Frontal cortex (tissue), 4 donors: ENCODE measurements around the gene NSMF. TPM values are rescaled to one million over a fixed set of nuclear protein-coding genes. Genes with fewer than 3 reads are reported as not detected.

Experiments
- DNase-seq, 2 donors: peaks; one replicate each; pipeline ENCODE4 v3.0.0; 2012; ENCODE audit warnings: low spot score in 2 of 2
- FAIRE-seq: peaks from 2 replicates; lab custom pipeline; 2012; peaks lifted over from hg19 to GRCh38; lab: Jason Lieb, UNC
- total RNA-seq: library from RNA; depleted of rRNA; stranded (reverse); fragments of >200 nt; gene quantifications from one replicate; pipeline ENCODE4 v1.2.3, GENCODE V29; 2014
- donor health status: control.
- donor health status: control.
- donor health status: control.

Gene NSMF
- total RNA-seq, 1 donor from 2014 or later: 33.0 TPM

DNA sequence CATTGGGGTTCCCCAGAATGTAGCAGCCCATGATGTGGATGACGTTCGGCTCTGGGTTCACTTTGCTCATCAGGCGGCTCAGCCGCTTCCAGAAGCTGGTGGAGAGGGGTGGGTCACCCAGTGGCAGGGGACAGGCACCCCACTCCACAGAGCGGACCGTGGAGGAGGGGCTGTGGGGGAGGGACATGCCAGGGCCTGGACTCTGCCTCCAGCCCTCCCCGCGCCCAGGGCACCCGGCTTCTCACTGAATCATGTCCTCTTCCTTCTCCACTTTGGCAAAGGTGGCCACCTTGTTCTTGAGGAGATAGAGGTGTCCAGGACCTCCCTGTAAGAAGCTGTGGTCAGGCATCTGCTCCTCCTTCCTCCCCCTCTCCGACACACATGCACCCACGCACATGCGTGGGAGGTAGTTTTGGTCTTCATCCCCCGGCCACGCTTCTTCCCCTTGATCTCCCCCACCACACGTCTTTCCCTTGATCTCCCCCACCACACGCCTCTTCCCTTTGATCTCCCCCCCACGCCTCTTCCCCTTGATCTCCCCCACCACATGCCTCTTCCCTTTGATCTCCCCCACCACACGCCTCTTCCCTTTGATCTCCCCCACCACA, 9.1 kb downstream of the NSMF start:
- DNase-seq: no peak
- no peak for FAIRE-seq

DNA sequence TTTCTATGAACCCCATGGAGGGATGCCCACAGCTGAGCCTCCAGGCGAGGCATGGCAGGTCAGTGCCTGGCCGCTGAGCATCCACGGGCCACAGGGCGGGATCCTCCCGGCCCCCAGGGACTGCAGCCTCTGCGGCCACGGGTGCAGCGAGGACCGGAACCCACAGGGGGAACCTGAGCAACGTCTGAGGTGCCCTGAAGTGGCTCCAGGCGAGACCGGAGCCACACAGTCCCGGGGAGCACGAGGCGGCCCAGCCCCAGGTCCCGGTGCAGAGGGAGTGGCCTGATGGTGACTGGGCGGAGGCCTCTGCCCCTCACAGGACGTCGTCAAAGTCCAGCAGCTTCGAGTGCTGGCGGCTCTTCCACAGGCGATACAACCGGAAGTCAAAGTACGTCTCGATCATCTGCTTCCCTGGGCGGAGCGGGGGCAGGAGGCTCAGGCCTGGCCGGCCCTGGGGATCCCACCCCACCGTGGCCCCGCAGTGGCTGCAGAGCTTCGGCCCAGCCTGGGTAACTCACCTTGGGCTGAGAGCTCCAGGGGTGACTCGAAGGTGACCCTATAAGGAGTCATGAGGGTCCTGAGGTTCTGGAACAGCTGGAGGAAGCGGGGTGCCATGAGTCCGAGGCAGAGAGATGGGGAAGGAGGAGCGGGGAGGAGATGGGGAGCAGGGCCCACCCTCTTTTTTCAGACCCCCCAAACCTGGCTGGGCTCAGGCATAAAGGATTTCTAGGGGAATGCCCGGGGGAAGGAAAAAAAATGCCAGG, 9.9 kb downstream of the NSMF start:
- FAIRE-seq (no peak), DNase-seq (no peak)

DNA sequence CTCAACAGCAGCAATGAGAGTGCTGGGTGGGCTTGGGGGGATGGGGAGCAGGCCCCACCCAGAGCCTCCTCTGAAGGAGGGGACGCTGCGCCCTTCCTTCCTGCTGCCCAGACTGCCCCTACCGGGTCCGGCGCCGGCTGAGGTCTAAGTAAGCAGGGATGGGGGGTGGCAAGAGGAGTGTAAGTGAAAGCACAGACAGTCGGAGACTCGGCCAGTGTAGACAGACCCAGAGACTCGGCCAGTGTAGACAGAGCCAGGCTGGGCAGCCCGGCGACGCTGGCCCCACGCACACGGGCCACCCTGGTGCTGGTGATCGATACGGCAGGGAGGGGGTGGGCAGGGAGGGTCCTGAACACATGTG, 10.6 kb downstream of the NSMF start:
- FAIRE-seq (no peak), DNase-seq (no peak)

DNA sequence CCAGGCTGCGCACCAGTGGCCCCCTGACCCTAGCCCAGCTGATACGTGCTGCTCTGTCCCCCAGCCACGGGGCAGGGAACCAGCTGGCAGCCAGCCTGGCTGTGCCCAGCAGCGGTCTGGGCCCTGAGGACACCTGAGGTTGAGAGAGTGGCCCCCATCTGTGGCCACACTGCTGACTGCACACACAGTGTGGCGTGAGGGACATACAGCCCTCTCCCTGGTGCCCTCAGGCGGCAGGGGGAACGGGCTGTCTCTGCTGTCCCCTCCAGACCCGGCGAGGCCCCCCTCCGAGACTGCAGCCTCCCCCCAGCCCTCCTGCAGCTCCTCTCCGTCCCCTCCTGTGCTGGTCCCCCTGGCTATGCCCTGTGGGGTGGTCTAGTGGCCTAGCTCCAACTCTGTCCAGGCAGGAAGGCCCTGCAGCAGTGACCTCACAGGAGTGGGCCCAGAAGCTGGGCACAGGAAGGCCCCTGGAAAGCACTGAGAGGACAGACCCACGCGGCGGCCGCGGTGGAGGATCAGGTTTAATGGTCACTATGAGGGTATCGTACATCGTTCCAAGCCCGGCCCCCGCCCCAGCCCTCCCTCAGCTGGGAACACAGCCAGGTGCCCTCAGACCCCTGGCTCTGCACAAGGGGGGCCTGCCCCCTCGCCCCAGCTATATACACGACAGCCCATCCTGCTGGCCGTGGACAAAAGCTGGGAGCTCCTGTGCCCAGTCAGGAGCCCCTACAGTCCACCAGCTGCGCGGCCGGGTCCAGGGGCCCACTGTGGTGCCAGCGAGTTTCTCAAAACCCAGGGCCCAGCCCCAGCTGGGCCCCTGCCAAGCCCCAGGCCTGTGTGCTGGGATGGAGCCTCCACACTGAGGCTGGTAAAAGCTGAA, 11.2 kb downstream of the NSMF start:
- DNase-seq: no peak

DNA sequence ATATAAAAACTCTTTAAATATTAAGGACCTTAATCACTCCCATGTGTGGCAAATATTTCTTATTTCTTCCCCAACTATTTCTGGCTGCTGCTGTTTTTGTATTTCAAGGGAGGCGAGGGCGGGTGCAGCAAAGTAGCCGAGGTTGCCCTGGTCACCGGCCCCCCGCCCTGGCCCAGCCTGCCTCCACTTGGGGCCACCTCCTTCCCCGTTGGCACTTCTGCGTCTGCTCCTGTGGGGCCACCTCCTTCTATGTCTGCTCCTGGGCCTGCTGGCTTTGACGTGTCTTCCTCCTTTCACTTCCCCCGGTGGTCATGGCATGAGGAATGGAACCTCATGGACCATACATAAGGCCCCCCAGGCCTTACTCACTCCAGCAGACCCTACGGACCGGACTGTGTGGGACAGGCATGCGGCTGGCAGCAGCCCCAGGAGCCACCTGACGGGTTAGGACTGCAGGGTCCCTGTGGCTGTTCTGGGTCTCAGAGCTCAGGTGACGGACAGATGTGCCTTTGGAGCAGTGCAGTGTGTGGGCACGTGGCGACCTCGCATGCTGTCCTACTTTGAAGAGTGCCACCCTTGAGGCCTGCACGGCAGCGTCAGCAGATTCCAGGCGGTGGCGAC, 12.2 kb downstream of the NSMF start:
- no peak for DNase-seq

More for the DNA sequence above, 11.2 kb downstream of the NSMF start:
- no peak for FAIRE-seq

DNA sequence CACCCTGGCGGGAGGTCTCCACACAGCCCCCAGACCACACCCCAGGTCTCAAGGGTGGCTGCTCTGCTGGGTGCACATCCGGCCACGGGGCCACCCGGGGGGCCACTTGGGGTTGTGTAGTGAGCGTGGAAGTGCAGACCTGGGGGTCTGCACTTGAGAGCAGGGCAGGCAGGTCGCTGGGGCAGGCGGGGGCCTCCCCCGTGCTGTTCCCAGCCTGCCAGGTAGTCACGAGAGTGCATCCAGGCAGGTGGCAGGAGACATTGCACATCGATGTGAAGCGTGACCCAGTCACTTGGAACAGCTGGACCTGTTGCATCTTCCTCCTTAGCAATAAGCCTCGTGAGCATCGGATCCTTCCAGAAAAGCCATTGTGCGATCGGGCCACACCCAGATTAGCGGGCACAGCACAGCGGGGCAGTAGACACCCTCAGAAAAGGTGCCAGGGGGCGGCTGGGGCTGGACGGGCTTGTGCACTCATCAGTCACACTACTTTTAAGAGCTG, 13.2 kb downstream of the NSMF start:
- FAIRE-seq: no peak
- DNase-seq: no peak

More for the DNA sequence above, 12.2 kb downstream of the NSMF start:
- no peak for FAIRE-seq

DNA sequence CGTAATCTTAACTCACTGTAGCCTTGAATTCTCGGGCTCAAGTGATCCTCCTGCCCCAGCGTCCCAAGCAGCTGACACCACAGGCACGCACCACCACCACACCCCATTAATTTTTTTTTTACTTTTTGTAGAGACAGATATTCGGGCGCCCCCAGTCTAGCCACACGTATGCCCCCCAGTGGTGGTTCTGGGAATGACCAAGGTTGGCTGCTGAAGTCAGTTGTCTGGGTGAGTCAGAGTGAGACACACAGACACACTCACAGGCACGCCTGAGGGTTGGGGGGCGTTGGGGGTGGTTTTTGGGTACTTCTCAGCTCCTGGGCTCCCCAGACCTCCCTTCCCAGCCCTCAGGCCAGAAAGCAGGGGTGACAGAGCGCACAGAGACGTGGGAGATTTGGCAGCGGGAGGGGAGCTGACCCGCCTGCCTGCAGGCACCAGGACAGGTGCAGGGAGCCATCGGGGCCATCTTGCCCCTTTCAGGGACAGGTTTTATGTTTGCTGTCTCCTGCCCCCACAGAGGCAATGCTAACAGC, 13.8 kb downstream of the NSMF start:
- FAIRE-seq (no peak), DNase-seq (peak; percentile 71 to 85)

DNA sequence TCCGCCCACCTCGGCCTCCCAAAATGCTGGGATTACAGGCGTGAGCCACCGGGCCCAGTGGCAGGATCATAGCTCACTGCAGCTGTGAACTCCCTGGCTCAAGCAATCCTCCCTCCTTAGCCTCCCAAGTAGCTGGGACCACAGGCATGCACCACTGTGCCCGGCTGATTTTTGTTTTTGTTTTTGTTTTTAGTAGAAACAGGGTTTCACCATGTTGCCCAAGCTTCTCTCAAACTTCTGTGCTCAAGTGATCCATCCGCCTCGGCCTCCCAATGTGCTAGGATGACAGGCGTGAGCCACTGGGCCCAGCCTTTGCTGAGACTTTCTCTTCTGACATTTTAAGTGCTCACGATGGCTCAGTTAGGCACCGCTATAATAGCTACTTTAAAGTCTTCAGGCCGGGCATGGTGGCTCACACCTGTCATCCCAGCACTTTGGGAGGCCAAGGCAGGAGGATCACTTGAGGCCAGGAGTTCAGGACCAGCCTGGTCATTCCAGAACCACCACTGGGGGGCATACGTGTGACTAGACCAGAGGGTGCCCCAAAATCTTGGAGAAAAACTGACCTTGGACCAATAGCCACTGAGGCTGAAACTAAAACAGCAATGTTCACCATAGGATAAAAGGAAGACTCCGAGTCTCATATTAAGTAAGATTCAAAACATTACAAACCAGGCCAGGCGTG, 14.9 kb downstream of the NSMF start:
- DNase-seq (no peak), FAIRE-seq (no peak)

DNA sequence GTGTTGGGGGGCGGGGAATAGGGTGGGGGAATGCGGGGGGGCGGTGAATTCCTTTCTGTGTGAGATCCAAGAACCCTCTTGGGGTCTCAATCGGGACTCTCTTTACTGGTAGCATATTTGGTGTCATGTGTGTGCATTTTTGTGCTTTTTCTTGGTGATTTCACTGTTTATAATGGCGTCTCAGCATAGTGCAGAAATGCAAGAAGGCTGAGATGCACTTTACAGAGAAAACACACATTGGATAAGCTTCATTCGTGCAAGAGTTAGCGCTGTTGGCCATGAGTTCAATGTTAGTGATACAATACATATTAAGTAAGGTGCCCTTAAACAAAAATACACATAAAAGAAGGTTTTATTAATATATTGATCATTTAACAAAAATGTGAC, 17.2 kb downstream of the NSMF start:
- DNase-seq (no peak), FAIRE-seq (no peak)

DNA sequence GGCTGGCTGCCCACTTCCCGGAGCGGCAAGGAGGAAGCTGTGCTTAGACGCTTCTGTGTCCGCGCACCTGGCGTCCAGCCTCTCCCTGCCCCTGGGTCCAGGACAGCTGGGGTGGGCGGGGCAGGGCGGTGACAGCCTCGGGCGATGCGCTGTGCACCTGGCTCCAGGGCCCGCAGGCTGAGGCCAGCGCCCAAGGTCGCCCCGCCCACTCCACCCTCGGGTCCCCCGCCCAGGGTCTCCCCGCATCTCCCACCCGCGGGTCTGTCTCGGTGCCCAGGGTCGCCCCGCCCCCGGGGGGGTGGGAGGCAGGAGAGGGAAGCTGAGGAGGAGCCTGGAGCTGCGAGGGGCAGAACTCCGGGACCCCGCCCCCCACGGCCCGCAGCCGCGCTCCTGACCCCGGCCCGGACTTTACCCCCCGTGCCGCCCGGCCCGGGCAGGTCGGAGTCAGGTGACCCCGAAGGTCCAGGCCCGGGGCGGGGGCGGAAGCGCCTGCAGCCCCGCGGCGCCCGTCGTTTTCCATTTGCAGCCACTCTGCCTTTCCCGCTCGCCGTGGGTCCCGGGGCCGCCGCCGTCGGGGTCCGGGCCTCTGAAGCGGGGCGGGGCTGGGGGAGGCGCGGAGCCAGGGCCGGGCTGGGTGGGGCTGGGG, 17.7 kb downstream of the NSMF start, which contains the start of gene ENTPD8:
ENTPD8 (minus strand) TSS at position 69 of the 646 bp plus-strand sequence. CDS start 3,072 bp downstream, outside the sequence.
- FAIRE-seq (no peak), DNase-seq (no peak)

DNA sequence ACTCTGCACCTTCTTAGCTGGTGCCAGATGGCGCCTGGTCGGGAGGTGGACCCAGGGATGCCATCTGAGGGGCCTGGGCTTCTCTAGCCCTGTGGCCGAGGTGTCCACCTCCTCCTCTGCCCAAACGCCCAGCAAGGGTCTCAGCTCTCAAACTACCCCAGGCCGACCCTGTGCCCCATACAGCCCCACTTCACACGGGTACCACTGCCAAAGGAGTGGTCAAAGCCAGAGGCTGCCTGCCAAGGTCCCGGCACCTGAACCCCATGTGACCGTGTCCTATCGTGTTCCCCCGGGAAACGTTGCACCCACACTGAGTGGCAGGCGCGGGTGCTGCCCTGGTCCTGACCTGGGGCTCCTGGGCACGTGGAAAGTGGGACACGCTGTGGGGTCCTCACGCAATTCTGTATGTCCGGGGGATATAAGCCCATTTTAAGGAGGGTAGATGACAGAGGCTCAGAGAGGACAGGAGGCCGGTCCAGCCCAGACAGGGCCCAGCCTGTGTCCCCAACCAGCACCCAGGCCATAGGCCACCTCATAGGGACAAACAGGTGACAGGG, 19.9 kb downstream of the NSMF start:
- no peak for DNase-seq
- no peak for FAIRE-seq

DNA sequence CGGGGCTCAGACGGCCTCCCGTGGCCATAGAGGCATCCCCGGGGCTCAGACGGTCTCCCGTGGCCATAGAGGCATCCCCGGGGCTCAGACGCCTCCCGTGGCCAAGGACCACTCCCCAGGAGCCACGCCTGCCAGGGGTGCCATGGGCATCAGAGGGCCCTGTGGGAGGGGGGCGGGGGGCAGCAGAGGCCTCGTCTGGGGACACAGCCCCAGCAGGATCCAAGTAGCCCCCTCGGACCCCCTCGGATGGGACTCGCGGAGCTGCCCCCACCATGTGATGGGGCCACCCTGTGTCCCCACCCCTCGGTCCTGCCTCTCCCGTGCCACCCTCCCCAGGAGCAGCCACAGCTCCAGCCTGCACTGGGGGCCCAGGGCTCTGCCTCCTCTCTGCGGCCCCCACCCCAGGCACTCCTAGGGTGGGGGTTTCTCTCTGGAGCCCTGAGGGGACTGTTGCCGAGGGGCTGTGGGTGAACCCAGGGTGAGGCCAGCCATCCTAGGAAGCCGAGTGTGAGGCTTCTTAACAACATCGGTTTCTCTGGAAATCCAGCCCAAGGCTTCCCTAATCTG, 20.5 kb downstream of the NSMF start:
- DNase-seq (no peak), FAIRE-seq (no peak)

DNA sequence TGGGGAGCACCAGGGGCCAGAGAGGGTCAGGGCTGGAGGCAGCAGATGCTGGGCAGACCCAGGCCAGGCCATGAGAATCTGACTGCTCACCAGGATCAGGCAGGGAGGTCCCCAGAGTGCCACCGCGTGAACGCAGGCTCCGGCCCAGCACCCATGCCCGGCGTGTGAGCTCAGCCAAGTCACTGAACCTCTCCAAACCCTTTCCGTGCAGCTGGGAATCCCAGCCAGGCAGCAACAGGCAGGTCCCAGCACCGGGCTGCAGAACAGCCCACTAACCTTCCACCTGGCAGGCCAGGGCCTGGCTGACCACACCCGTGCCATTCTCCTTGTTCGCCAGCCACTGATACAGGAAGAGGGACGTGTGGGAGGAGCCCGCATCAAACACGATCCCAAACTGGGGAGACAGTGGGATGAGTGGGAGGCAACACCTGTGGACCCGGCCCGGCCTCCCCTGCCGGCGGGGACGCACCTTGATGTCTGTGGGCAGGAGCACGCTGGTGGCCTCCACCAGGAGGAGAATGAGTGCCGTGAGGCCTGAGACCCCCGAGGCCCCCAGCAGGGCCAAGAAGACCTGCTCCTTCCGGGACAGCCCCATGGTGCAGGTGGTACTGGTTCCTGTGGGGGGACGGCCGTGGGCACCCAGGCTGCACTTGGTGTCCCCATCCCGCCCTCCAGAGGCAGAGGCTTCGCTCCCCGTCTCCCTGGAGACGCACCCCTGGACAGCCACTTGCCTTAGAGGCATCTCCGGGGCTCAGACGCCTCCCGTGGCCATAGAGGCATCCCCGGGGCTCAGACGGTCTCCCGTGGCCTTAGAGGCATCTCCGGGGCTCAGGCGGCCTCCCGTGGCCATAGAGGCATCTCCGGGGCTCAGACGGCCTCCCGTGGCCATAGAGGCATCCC, 21.2 kb downstream of the NSMF start:
- DNase-seq (no peak), FAIRE-seq (no peak)

DNA sequence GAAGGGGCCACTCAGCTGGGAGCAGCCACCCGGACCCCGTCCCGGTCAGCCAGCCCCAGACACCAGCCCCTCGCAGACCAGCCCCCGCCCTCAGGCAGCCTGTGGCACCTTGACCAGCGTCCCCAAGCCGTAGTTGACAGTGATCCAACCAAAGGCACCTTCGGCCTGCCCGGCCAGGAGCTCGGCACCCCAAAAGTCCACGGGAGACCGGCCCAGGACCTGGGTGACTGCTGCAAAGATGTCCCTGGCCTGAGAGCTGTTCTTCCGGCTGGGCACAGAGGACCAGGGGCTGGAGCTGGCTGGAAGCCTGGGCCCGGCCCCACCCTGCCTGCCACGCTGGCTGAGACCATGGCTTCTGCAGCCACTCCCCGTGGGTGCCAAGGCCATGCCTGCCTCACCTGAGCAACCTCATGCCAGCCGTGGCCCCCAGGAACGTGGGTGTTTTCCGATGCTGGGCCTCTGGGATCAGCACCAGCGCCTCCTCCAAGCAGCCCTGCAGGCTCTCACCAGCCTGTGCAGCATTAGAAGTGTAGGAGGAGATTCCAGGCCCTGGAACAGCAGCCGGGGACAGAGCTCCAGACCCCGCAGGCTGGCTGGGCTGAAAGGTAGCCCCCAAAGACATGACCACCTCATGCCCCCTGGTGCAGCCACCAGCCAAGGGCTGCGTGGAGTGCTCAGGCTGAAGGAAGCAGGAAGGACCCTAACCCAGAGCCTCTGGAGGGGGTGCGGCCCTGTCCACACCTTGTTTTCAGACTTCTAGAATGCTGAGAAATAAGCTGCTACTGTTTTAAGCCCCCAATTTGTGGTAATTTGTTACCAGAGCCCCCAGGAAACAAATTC, 22.2 kb downstream of the NSMF start:
- no peak for FAIRE-seq

DNA sequence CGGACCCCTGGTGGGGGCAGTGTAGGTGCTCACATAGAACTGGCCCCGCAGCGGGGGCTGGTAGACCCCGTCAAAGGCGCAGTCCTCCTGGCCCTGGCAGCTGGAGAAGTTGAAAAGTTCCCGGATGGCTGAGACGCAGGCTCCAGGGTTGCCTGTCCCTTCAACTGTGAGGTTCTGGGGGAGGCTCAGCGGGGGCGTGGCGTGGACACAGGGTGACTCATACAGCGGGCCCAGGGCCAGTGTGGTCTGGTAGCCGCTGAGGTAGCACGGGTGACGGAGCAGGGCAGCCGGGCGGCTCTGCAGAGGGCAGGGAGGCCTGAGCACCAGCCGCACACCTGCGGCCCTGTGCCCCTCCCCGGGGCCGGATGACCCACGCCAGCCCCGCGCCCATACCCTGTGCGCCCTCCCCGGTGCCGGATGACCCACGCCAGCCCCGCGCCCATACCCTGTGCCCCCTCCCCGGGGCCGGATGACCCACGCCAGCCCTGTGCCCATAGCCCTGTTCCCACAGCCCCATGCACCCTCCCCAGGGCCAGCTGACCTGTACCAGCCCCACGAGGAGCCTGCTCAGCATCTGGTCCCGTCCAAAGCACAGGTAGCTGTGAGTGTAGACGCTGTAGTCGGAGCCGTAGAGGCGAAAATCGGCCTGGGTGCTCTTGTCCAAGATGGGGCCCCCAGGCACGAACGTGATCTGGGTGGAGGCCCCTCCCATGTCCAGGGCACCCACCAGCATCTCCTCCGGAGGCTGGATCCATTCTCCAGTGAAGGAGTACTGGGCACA, 23.0 kb downstream of the NSMF start:
- peak in 1 of 2 donors; percentile 74 for DNase-seq
- FAIRE-seq: no peak

More for the DNA sequence above, 22.2 kb downstream of the NSMF start:
- DNase-seq: no peak
